DLD1 (cell line): ENCODE measurements around the gene OR56B1.

Experiments used
- in situ Hi-C: cut with HindIII; loops from 2 replicates; pipeline ENCODE4 v1.10.0; 2017; ENCODE audit warnings: low sequenced_read_pairs

OR56B1 gene

GRCh38 chr11:5726351-5726750, 9.9 kb upstream of the OR56B1 start:
- in situ Hi-C loops: no loop called here

DNA sequence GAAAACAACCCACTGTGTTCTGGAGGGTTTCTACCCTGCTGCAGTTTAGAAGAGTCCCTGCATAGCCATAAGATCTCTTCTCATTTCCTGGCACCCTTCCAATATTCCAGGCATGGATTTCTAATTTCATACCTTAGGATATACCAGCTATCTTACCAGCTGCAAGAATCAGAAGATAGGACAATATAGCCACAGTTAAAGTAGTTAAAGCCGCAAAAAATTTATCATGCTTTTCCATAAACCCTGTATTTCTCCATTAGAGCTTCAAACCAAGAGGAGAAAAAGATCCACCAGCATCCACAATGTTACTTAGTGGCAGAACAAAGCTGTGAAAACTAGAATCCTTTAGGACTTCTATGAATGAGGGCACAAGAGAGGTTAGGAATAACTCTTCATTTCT, 8.6 kb upstream of the OR56B1 start:
- in situ Hi-C loops: no loop called here

GRCh38 chr11:5737091-5737490, 843 bp downstream of the OR56B1 start:
- in situ Hi-C loops: no loop called here

- in situ Hi-C loops: no loop called here
Observed at GRCh38 chr11:5737670-5738392, 1.6 kb downstream of the OR56B1 start.

DNA sequence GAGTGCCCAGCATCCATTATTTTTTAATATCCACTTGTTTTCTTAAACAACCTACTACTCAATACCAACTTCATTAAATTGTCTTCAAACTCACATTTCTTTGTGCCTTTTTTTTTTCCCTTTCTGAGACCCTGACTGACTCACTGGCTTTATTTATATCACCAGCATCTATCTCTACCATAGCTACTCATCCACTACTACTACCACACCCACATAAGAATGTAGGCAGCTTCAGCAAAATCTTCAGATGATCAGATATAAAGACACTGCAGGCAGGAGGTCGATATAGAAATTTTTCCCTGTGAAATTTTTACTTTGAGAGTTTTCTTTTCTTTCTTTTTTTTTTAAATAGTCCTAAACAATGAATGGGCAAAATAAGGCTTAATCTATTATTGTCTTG, 2.2 kb downstream of the OR56B1 start:
- in situ Hi-C loops: no loop called here

DNA sequence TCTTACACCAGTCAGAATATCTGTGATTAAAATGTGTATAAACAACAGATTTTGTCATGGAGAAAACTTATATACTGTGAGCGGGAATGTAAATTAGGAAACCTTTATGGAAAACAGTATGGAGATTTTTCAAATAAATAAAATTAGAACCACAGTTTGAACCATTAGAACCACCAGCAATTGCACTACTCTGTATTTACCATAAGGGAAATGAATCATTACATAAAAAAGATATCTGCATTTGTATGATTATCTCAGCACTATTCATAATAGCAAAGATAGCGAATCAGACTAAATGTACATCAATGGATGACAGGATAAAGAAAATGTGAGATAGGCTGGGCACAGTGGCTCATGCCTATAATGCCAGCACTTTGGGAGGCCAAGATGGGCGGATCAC, 10.4 kb downstream of the OR56B1 start:
- in situ Hi-C loops: no loop called here

GRCh38 chr11:5749836-5750235, 13.6 kb downstream of the OR56B1 start:
- in situ Hi-C loops: no loop called here

- in situ Hi-C loops: no loop called here
Observed at GRCh38 chr11:5753943-5754342, 17.7 kb downstream of the OR56B1 start, which contains the start of gene OR52N4. Gene OR52N4 (plus strand): TSS chr11:5754243. CDS start chr11:5754741, 498 bp downstream.

DNA sequence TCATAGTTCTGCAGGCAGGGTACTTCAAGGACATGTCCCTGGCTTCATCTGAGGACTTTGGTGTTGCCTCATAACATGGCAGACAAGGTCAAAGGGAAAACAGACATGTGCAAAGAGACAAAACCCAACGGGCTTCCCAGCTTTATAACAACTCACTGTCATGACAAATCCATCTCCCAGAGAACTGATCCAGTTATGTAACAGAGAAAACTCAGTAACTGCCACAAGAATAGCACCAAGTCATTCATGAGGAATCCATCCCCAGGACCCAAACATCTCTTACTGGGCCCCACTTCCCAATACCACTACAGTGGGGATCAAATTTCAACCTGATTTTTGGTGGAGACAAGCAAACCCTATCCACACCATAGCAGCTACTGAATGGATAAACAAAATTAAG, 30.8 kb downstream of the OR56B1 start:
- in situ Hi-C loops: no loop called here

DNA sequence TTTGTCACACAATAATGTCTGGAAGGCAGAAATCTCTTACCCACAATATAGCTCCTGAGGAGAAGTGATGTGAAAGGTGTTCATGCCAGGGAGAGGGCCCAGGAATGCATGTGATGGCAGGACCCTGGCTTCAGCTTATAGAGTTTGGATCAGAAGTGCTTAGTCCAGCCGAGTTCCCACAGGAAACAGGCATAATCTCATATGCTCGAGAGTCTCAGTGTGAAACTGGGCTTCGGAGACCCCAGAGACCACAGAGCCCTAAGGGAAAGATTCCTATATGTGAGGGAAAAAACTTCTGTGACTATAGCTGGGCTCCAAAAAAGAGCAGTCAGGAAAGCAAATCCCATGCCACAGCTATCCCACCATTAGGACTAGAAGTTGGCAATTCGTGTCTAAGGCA, 47.0 kb downstream of the OR56B1 start, which contains the start of gene OR52N5:
Gene OR52N5 (minus strand): TSS at position 101 of the 400 bp plus-strand sequence. CDS start 4,721 bp downstream, outside the sequence.
- in situ Hi-C loops: no loop called here
